ENCODE data around the gene RRP12. TPM values are rescaled to one million over a fixed set of nuclear protein-coding genes. Genes with fewer than 3 reads are reported as not detected.

RRP12 gene
- total RNA-seq, 1 experiment from 2014 or later, result 86.2 TPM

DNA sequence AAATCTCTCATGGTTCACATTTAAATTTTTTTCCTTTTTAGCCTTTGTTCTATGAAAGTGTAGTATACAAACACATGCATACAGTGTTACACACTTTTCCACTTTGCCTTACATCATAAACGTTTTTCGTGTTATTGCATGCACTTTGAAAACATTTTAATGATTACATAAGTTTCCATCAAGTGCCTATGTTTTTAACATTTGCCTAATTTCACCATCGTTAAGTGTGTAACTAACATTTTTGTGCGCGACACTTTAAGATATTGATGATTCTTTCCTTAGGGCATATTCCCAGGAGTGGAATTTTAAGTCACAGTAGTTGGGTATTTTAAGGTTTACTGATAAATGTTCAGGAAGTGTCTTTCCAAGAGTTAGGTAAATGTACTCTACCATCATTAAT is 65.1 kb downstream of the RRP12 start:
- Histone ChIP-seq H3K27me3 (replicated peaks; ENCODE audit: insufficient read depth, low read depth, low read length, poor library complexity) (no peaks in the 10 kb centered on the region), H3K27ac (ENCODE audit: low read depth, low read length, poor library complexity, severe bottlenecking) (no peak overlapping the region), H3K9me3 (ENCODE audit: low read depth, low read length, poor library complexity, severe bottlenecking) (no peaks in the 10 kb centered on the region), H3K4me1 (ENCODE audit: insufficient read depth, low read length, poor library complexity, severe bottlenecking) (peaks cover 18% of the 10 kb centered on the region), H3K4me3 (ENCODE audit: low read depth, low read length, poor library complexity, severe bottlenecking) (no peak overlapping the region), H3K36me3 (ENCODE audit: insufficient read depth, low read length, poor library complexity, severe bottlenecking) (no peaks in the 10 kb centered on the region)
- intact Hi-C loops (cut with micrococcal nuclease; ENCODE audit: unreplicated experiment), result no loop called here
- POLR2A ChIA-PET (ENCODE audit: low non-redundant PET), result no interaction called here
- CTCF ChIA-PET, result no interaction called here
- DNase-seq (ENCODE audit: low spot score), result no peak
- no peak for TF ChIP-seq EZH2 (IDR thresholded peaks at IDR 0.05; ENCODE audit: borderline replicate concordance, low read depth, low read length, poor library complexity, severe bottlenecking)
- no peak for TF ChIP-seq CTCF (conservative IDR thresholded peaks at IDR 0.05; ENCODE audit: low read depth, low read length)
- BruUV-seq (replicated peaks), result no TSS peak

GRCh38 chr10:97335188-97335619 is 65.9 kb downstream of the RRP12 start:
- no TSS peak for BruUV-seq (replicated peaks)
- CTCF ChIA-PET, result no interaction called here
- Histone ChIP-seq H3K27ac (ENCODE audit: low read depth, low read length, poor library complexity, severe bottlenecking) (peak overlapping the region; percentile 100), H3K27me3 (replicated peaks; ENCODE audit: insufficient read depth, low read depth, low read length, poor library complexity) (no peaks in the 10 kb centered on the region), H3K4me1 (ENCODE audit: insufficient read depth, low read length, poor library complexity, severe bottlenecking) (peaks cover 18% of the 10 kb centered on the region), H3K4me3 (ENCODE audit: low read depth, low read length, poor library complexity, severe bottlenecking) (peak overlapping the region; percentile 75), H3K9me3 (ENCODE audit: low read depth, low read length, poor library complexity, severe bottlenecking) (no peaks in the 10 kb centered on the region), H3K36me3 (ENCODE audit: insufficient read depth, low read length, poor library complexity, severe bottlenecking) (no peaks in the 10 kb centered on the region)
- POLR2A ChIA-PET (ENCODE audit: low non-redundant PET), result no interaction called here
- no peak for DNase-seq (ENCODE audit: low spot score)
- intact Hi-C loops (cut with micrococcal nuclease; ENCODE audit: unreplicated experiment), result loop anchor here (2.0 kb wide), 1 partner anchor 42 kb away; the partner anchor contains the start of gene ARHGAP19
- TF ChIP-seq CTCF (conservative IDR thresholded peaks at IDR 0.05; ENCODE audit: low read depth, low read length) (no peak), EZH2 (IDR thresholded peaks at IDR 0.05; ENCODE audit: borderline replicate concordance, low read depth, low read length, poor library complexity, severe bottlenecking) (no peak)

DNA sequence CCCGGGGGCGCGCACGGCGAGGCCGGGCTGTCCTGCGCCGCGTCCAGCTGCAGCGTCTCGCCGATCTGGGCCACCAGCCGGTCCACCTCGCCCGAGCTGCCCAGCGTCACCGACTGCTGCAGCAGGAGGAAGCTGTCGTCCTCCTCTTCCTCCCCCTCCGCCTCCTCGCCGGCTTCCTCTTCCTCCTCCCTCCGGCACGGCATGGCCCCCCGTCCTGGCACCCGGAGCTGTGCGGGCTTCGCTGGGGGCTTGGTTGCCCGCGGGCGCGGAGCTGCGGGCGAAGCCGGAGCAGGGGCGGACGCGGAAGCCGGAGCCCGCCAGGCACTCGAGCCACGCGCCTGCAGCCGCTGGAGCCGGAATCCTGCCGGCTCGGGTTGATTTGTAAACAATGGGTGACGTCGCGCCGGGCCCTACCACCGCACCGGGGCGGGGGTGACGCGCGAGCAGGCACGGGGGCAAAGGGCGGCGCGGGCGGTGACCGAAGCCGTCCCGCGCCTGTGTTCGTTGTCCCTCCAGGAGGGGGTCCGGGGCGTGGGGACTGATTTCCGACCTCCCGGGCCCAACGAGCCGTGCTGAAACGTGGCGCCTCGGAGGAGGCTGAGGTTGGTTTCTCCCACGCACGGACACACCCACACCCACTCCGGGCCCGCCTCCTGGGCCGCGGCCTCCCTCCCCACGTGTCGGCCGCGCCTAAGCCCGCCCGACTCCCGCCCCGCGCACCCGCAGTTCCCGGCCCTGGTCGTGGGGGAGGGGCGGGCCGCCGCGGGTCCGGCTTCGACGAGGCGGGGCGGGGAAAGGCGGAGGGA is 66.6 kb downstream of the RRP12 start, which contains the start of gene FRAT2:
Gene FRAT2, minus strand, starts transcription at position 360 of the 806 bp plus-strand sequence. Its CDS starts 157 bp downstream, at position 203.
- Histone ChIP-seq H3K4me3 (ENCODE audit: low read depth, low read length, poor library complexity, severe bottlenecking) (peak within 1 kb of the TSS; percentile 75), H3K27me3 (replicated peaks; ENCODE audit: insufficient read depth, low read depth, low read length, poor library complexity) (no peaks in the 10 kb centered on the region), H3K27ac (ENCODE audit: low read depth, low read length, poor library complexity, severe bottlenecking) (peak within 1 kb of the TSS; percentile 100), H3K4me1 (ENCODE audit: insufficient read depth, low read length, poor library complexity, severe bottlenecking) (peaks cover 18% of the 10 kb centered on the region), H3K9me3 (ENCODE audit: low read depth, low read length, poor library complexity, severe bottlenecking) (no peaks in the 10 kb centered on the region), H3K36me3 (ENCODE audit: insufficient read depth, low read length, poor library complexity, severe bottlenecking) (no peaks in the 10 kb centered on the region)
- intact Hi-C loops (cut with micrococcal nuclease; ENCODE audit: unreplicated experiment), result loop anchor here (2.0 to 5.0 kb wide), 2 partner anchors 42 to 57 kb away; partner anchors contain the start of gene ARHGAP19
- POLR2A ChIA-PET (ENCODE audit: low non-redundant PET), result no interaction called here
- CTCF ChIA-PET, result no interaction called here
- TF ChIP-seq CTCF (conservative IDR thresholded peaks at IDR 0.05; ENCODE audit: low read depth, low read length) (no peak), EZH2 (IDR thresholded peaks at IDR 0.05; ENCODE audit: borderline replicate concordance, low read depth, low read length, poor library complexity, severe bottlenecking) (no peak)
- DNase-seq (ENCODE audit: low spot score), result peak; percentile 93
- no TSS peak for BruUV-seq (replicated peaks)
